GM19238 (cell line): Measurements from ENCODE around the gene FXYD7.
"Not testable (repeated sequence)": the region's sequence is repeated elsewhere in the genome, so short reads cannot be mapped to it uniquely, and the experiment has no call there.

Experiments
- DNase-seq: peaks from one replicate; pipeline ENCODE4 v3.0.0; 2011; ENCODE audit warnings: low spot score; ENCODE audit not compliant: insufficient read length

Gene FXYD7

DNA sequence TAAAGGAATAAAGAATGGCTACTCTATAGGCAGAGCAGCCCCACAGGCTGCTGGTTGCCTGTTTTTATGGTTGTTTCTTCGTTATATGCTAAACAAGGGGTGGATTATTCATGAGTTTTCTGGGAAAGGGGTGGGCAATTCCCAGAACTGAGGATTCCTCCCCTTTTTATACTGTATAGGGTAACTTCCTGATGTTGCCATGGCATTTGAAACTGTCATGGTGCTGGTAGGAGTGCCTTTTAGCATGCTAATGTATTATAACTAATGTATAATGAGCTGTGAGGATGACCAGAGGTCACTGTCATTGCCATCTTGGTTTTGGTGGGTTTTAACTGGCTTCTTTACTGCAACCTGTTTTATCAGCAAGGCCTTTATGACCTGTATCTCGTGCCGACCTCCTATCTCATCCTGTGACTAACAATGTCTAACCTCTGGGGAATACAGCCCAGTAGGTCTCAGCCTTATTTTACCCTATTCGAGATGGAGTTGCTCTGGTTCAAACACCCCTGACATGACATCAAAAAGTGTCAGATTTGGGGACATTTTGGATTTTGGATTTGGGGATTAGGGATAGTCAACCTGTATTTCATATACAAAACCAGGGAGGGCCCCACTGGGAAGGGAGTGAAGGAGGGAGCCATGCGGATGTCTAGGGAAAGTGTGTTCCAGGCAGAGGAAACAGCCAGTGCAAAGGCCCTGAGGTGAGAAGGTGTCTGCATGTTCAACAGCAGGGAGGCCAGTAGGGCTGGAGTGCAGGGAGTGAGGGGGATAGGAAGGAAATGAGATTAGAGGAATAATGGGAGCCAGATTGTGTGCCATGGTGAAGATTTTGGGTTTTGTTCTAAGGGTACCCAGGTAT is 22.4 kb downstream of the FXYD7 start:
- DNase-seq = no peak

DNA sequence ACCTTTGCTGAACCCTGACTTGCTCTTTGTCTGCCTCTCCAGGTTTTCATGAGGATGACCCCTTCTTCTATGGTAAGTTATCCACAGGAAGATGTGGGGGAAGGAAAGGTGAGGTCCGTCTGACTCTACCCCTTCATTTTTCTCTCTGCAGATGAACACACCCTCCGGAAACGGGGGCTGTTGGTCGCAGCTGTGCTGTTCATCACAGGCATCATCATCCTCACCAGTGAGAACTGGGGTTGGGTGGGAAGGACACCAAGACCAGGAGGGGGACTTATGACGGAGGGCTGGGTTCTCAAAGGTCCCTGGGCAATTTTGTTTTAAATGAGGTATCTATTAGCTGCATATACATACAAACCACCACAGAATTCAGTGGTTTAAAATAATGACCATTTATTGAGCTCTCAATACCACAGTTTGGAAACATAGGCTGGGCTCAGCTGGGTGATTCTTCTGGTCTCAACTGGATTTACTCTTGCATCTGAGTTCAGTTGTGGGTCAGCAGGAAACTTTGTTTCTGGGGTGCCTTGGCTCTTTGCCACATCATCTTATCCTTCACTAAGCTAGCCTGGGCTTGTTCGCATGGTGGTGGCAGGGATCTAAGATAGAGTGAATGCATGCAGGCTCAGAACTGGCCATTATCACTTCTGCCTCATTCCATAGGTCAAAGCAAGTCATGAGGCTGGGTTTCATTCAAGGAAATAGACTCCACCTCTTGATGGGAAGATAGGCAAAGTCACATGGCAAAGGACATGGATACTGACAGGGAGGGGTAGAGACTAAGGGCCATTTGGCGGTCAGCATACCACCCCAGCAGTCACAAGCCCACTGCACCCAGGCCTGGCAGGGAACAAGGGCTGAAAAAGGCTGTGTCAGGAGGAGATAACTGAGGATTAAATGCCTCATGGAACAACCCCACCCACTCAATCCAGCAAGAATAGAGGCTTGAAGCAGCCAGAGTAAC is 23.3 kb downstream of the FXYD7 start:
- no peak for DNase-seq

DNA sequence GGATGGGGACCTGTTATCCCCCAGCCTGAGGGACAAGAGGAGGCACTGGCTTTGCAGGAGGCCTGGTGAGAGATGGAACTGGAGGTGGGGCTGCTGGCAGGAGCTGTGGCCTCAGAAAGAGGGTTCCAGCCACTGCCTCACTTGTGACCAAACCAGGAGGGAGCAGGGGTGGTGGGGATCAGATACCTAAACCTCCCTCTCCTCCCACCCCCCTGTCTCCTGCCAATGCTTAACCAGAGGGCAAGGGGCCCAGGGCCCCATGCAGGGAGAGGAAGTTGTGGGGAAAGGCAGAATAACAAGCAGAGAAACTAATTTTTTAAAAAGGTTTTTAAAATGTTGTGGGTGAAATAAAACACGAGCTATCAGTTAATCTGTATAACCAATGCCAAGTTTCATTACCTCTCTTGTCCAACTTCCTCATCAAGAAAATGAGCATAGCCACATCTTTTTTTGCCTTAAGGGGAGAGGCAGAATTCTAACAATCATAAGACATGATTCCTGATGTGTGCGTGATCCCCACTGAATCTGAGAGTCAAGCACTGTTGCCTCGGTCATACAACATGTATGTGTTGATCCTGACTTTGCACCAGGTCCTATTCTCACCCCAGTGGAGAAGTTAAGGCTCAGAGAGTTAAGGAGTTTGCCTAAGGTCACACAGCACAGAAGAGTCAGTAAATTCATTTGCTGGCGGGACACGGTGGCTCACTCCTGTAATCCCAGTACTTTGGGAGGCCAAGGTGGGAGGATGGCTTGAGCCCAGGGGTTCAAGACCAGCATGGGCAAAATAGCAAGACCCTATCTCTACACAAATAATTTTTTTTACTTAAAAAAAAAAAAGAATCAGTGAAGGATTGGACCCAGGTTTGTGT is 24.4 kb downstream of the FXYD7 start:
- no peak for DNase-seq

DNA sequence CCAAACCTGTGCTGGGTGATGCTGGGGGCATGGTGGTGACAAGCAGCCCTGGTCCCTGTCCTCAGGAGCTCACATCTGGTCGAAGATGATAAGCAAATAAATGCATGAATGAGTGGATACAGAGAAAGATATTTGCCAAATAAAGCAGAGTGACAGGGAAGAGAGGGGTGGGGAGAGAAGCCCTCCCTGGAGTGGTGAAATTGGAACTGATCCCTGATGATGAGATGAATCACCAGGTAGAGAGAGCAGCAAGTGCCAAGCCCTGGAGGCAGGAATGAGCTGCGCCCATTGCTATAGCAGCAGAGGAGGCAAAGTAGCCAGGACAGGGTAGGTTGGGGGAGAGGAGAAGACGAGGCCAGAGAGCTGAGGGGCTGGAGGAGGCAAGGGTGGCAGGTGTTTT is 25.1 kb downstream of the FXYD7 start:
- no peak for DNase-seq

DNA sequence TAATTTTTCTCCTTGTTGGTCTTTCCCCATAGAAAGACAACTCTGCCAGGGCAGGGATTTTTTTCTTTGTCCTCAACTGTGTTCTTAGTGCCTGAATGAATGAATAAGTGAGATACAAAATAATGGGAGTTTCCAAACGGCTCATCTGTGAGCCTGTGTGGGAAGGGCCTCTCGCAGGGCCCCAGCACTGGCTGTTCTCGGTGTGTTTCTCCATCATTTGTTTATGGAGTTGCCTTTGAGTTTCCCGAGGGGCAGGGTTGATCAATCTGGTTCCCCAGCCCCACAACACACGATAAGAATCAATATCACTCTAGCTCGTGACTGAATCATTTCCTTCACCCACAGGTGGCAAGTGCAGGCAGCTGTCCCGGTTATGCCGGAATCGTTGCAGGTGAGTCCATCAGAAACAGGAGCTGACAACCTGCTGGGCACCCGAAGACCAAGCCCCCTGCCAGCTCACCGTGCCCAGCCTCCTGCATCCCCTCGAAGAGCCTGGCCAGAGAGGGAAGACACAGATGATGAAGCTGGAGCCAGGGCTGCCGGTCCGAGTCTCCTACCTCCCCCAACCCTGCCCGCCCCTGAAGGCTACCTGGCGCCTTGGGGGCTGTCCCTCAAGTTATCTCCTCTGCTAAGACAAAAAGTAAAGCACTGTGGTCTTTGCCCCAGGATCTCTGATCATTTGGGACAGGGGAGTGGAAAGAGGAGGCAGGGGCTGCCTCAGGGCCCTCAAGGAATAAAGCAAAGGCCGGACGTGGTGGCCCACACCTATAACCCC is 26.4 kb downstream of the FXYD7 start:
- no peak for DNase-seq

DNA sequence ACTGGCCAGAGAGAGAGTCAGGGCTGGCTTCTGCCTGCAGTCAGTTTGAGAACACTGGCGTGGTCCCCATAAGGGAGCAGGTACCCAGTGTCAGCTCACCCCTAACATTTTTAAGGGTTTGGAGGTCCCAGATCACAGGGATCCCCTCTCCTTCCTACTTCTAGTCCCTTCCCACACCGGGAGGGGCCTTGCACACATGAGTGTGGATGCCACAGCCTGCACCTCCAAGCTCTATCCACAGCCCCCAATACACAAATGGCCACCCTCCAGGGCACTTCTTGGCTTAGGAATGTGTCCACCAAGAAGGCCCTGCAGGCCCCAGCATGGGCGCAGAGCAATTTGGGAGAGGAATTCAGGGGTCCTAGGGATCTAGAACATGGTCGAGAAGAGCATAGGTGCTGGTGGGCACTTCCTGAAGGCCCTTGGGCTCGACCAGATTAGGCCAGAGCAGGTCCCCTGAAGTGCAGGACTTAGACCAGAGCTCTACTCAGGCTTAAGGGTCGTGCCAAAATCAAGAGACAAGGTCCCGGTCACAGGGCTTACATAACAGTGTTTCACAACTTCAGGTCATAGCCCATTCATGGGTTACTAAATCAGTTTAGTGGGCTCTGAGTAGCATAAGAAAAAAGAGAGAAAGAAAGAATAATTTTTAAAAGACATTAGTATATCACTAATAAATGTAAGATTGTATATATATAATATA is 27.5 kb downstream of the FXYD7 start:
- DNase-seq = no peak

DNA sequence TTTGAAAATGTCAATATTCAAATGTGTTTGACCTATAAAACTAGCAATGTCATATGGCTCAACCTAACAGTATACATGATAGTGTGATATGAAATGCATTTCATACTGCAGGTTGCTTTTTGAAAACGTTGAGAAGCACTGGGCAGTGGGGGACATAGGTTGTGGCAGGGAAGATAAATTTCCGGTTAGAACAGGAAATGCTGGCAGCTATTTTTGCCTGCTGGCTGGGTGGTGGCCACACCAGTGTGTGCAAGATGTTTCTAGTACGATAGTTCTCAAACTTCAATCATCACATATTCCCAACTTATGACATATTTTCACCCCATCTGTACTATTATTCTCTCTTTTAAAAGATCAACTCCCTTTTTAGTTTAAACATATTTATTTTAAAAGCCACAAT is 28.7 kb downstream of the FXYD7 start:
- DNase-seq = no peak

DNA sequence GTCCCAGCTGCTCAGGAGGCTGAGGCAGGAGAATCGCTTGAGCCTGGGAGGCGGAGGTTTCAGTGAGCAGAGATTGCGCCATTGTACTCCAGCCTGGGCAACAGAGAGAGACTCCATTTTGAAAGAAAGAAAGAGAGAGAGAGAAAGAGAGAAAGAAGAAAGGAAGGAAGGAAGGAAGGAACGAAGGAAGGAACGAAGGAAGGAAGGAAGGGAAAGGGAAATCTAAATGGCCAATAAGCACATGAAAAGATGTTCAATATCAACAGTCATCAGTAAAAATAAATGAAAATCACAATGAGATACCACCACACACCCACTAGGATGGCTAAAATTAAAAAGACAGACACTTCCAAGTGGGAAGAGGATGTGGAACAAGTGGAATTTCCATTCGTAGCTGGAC is 31.2 kb downstream of the FXYD7 start:
- no peak for DNase-seq

DNA sequence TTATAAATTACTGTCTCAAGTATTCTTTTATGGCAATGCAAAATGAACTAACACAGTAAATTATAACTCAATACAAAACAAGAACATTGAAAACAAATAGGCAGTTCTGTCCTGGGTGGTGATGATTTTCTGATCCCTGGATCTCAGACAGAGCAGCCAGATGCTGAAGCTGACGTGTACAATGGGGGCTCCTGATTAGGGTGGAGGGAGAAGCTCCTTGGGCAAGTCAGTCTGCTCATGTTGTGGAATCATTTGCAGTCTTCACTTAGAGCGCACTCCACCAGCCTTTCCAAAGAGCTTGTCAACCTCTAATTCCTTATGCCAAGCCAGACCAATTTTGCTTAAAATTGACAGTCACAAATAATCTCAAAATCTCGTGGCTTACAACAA is 33.1 kb downstream of the FXYD7 start:
- no peak for DNase-seq

DNA sequence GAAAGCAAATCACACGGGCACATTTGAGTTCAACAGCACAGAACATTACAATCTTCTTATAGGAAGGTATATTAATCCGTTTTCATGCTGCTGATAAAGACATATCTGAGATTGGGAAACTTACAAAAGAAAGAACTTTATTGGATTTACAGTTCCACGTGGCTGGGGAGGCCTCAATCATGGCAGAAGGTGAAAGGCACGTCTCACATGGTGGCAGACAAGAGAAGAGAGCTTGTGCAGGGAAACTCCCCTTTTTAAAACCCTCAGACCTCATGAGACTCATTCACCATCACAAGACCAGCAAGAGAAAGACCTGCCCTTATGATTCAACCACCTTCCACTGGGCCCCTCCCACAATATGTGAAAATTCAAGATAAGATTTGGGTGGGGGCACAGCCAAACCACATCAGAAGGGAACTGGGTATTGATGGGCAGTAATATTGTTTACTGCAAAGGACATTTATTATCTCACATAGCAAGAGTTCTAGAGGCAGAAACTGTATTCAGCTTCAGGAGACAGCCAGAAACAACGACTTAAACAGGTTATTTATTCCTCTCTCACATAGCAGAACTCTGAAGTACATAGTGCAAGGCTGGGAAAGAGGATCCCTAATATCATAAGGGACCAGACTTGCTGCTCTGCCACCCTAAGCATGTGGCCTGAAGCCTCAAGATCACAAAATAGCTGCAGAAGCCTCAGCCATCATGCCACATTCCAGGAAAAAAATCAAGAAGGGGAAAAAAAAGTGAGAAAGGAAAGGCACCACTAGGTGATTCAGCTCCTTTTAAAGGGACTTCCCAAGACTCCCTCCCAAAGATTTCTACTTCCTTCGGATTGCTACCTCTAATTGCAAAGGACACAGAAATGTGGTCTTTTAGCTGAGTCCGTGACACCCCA is 34.6 kb downstream of the FXYD7 start:
- no peak for DNase-seq

DNA sequence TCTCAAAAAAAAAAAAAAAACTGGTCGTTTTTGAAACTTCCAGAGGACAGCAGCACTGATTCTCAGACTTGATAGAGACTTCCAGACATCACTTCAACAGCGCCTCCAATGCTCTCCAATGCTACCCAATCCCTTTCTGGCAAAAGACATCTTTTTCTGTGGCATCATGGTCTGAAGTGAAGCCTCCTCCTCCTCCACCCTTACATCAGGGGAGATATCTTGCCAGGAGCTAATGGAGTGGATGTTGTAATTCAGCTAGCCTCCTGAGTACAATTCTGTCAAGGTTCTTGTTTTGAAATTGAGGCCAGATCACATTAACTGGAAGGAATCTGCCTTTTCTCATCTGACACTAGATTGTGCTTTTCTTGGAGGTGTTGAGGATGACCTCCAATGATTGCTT is 35.6 kb downstream of the FXYD7 start:
- no peak for DNase-seq

DNA sequence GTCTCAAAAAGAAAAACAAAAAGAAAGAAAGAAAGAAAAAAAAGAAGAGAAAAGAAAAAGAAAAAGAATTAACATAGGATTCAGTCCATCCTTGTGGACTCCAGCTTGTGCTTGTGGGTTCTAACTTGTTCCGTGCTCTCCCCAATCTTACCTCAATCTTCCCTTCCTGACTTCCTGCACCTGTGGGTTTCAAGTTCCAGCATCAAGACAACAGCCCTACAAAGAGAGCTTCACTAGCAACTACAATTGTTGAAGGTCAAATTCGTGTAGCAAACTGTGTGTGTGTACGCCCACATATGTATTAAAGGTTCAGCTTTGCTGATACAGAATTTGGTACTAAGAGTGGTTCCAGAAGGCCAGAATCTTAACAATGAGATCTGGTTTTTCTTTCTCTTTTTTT is 36.8 kb downstream of the FXYD7 start:
- DNase-seq = no peak

DNA sequence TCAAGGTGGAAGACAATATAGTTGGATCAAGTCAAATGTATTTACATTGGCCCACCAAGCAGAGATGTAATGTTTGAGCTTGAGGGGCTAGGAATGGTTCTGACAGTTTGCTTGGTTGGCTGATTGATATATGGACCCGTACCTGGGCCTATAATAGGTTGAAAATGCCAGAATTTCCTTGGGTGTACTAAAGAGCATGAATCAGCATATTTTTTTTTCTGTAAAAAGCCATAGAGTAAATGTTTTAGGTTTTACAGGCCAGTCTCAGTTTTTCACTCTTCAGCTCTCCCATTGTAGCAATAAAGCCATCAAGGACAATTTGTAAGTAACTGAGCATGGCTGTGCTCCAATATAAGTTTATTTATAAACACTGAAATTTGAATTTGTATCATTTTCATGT is 38.3 kb downstream of the FXYD7 start:
- no peak for DNase-seq

DNA sequence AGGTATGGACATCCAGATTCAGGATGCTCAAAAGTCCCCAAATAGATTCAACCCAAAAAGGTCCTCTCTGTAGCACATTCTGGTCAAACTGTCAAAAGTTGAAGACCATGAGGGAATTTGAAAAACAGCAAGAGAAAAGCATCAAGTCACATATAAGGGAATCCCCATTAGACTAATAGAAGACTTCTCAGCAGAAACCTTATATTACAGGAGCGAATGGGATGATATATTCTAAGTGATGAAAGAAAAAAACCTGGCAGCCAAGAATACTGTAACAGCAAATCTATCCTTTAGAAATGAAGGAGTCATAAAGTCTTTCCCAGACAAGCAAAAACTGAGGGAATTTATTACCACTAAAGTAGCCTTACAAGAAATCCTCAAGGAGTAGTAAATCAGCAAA is 41.2 kb downstream of the FXYD7 start:
- no peak for DNase-seq

DNA sequence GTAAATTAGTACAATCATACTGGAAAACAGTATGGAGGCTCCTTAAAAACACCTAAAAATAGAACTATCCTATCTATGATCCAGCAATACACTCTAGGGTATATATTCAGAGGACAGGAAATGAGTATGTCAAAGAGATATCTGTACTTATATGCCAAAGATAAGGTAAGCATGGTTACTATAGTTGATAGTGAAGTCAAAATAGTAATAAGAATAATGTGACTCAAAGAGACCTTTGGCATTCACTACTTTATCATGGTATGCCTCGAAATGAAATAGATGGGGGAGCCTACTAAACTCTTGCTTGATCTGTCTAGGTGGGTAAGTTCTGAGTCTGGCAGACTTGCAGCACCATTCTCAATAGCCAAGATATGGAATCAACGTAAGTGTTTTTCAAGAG is 41.8 kb downstream of the FXYD7 start:
- DNase-seq = no peak

DNA sequence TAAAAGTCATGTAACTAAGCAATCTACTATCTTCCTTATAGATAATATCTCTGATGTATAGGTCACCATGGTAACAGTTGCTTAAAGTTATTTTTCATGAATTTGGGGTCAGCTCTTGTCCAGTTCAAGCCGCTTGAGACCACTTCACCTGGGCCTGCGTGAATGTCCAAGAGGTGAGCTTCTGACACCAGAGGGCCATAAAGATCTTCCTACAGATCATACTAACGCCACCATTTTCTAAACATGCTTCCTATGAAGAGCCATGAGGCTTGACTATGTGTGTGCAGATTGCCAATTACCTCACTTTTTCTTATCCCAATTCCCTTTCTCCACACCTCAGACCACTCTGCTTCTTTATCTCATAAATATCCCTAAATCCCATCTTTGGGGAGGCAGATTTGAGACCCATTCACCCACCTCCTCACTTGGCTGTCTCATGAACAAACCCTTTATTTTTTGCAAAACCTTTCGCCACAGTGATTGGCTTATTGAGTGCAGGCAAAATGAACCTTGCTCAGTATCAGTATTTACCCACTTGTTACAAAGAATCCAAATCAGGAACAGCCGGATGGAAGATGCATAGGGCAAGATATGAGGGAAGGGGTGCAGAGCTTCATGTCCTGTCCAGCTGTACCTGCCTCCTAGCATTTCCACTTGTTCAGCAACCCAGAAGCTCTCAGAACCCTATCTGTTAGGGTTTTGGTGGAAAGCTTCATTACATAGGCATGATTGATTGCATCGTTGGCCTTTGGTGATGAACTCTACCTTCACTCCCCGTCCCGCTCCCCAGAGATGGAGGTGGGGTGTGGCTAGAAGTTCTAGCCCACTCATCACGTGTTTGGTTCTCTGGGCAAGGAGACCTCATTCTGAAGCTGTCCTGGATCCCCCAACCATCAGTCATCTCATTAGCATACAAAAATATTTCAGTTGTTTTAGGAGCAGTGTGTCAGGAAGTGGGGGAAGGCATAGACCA is 51.2 kb downstream of the FXYD7 start:
- DNase-seq = no peak

DNA sequence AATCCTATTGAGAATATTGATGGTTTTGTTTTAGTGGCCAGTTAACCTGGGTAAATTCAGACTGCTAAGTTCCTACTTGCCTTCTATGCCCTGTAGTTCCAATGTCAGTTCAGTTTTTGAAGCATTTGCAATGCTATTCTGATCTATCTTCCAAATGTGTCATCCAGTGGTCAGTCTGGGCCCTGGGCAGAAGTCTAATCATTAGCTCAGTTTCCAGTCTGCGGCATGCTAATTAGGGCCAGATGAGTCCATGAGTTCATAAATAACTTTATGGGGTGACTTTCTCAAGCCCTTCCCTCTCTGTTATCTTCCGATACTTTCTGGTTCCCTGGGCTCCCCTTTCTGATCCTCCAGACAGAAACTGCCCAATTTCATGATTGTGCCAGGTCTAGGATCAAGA is 52.8 kb downstream of the FXYD7 start:
- no peak for DNase-seq

DNA sequence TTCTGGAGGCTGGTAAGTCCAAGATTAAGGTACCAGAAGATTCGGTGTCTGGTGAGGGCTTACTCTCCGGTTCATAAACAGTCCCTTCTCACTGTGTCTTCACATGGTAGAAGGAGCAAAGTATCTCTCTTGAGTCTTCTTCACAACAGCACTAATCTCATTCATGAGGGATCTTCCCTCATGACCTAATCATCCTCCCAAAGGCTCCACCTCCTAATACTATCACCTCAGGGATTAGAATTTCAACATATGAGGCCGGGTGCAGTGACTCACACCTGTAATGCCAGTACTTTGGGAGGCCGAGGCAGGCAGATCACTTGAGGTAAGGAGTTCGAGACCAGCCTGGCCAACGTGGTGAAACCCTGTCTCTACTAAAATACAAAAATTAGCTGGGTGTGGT is 53.8 kb downstream of the FXYD7 start:
- not testable (repeated sequence) for DNase-seq
